Fibroblast of lung (primary cell): ENCODE data around the gene DNAH1. TPM values are rescaled to one million over a fixed set of nuclear protein-coding genes. Genes with fewer than 3 reads are reported as not detected.

Experiments used
- DNase-seq, 2 donors: peaks; one replicate each; pipeline versions ENCODE4 v3.0.0 to v3.0.0-alpha.2; 2010; ENCODE audit warnings: low read depth in 2 of 2
- H2AFZ ChIP-seq: 2 replicates; pipeline ENCODE4 v1.5.1; 2012; ENCODE audit warnings: low read length, control low read depth, inconsistent platforms
- H3K27ac ChIP-seq: 2 replicates; pipeline ENCODE4 v1.5.1; 2011; ENCODE audit warnings: low read length, control low read depth; ENCODE audit not compliant: insufficient read depth
- H3K27me3 ChIP-seq: 2 replicates; pipeline ENCODE4 v1.5.1; 2011; ENCODE audit warnings: mild to moderate bottlenecking, low read length; ENCODE audit not compliant: control insufficient read depth, insufficient read depth
- H3K36me3 ChIP-seq: 2 replicates; pipeline ENCODE4 v1.5.1; 2011; ENCODE audit warnings: low read length; ENCODE audit not compliant: control insufficient read depth, insufficient read depth
- H3K4me1 ChIP-seq: 2 replicates; pipeline ENCODE4 v1.5.1; 2011; ENCODE audit warnings: low read length; ENCODE audit not compliant: control insufficient read depth, insufficient read depth; ENCODE audit errors: extremely low read depth
- H3K4me2 ChIP-seq: 2 replicates; pipeline ENCODE4 v1.5.1; 2011; ENCODE audit warnings: low read length, control low read depth; ENCODE audit not compliant: insufficient read depth; ENCODE audit errors: extremely low read depth
- H3K4me3 ChIP-seq, 4 experiments: fragments of 200-600 bp in 1 of 4; sonication (generic) in 1 of 4; replicated peaks in 1 of 4; 2 replicates each; pipeline ENCODE4 v1.5.1; 2011 to 2016; ENCODE audit warnings: low read length in 4 of 4, low read depth in 3 of 4, mild to moderate bottlenecking in 3 of 4, control low read depth in 2 of 4, inconsistent platforms in 1 of 4, mixed read lengths in 1 of 4; ENCODE audit not compliant: insufficient read depth in 1 of 4; ENCODE audit errors: control extremely low read depth in 1 of 4
- H3K79me2 ChIP-seq: 2 replicates; pipeline ENCODE4 v1.5.1; 2012; ENCODE audit warnings: mild to moderate bottlenecking, low read length, inconsistent platforms; ENCODE audit not compliant: control insufficient read depth, insufficient read depth
- H3K9ac ChIP-seq: 2 replicates; pipeline ENCODE4 v1.5.1; 2011; ENCODE audit warnings: mild to moderate bottlenecking, low read length, control low read depth; ENCODE audit not compliant: insufficient read depth
- H3K9me3 ChIP-seq: 2 replicates; pipeline ENCODE4 v1.5.1; 2012; ENCODE audit warnings: low read depth, low read length; ENCODE audit not compliant: control insufficient read depth, insufficient read depth
- H4K20me1 ChIP-seq: 2 replicates; pipeline ENCODE4 v1.5.1; 2011; ENCODE audit warnings: low read length; ENCODE audit not compliant: control insufficient read depth, insufficient read depth; ENCODE audit errors: extremely low read depth
- CTCF ChIP-seq, 2 donors: IDR thresholded peaks in 1 of 2; conservative IDR thresholded peaks in 1 of 2; 1 replicate in 1 of 2; 2 replicates in 1 of 2; pipeline ENCODE4 v1.5.1; 2011 to 2012; ENCODE audit warnings: low read length in 2 of 2, control low read depth in 1 of 2, inconsistent platforms in 1 of 2, low read depth in 1 of 2, mild to moderate bottlenecking in 1 of 2
- EZH2 ChIP-seq: IDR thresholded peaks from 2 replicates; pipeline ENCODE4 v1.5.1; 2012; ENCODE audit warnings: low read length, control low read depth, mild to moderate bottlenecking; ENCODE audit errors: missing control alignments
- polyA plus RNA-seq, 2 donors: library from polyadenylated mRNA; depleted of rRNA in 1 of 2; stranded (reverse) in 1 of 2; unstranded in 1 of 2; fragments of >200 nt; gene quantifications; 2 replicates each; pipeline ENCODE4 v1.2.1, GENCODE V29; 2011 to 2012; ENCODE audit warnings: missing spikeins in 1 of 2
- total RNA-seq: library from RNA; depleted of rRNA; stranded (reverse); fragments of >200 nt; gene quantifications from 2 replicates; pipeline ENCODE4 v1.2.1, GENCODE V29; 2014

Gene DNAH1
- total and polyA plus RNA-seq, 2 donors (not counting 1 experiment from before 2014, with no cell fraction given): 1.9 to 3.0 TPM

GRCh38 chr3:52401551-52401950 is 85.4 kb downstream of the DNAH1 start:
- Histone ChIP-seq H3K9me3 (no peaks in the 10 kb centered on the region), H3K4me2 (no peak overlapping the region), H3K36me3 (peaks cover 38% of the 10 kb centered on the region), H3K27me3 (no peaks in the 10 kb centered on the region), H3K9ac (no peak overlapping the region), H4K20me1 (no peaks in the 10 kb centered on the region), H3K79me2 (no peaks in the 10 kb centered on the region), H3K4me1 (no peaks in the 10 kb centered on the region), H2AFZ (no peak overlapping the region), H3K27ac (no peak overlapping the region), H3K4me3 (no peak overlapping the region)
- no peak for DNase-seq
- no peak for TF ChIP-seq EZH2
- no peak for TF ChIP-seq CTCF (conservative IDR thresholded peaks at IDR 0.05 in 1 of 2, IDR thresholded peaks at IDR 0.05 in 1 of 2; ENCODE audit: low read depth in 1 of 2, low read length in 2 of 2)

- H3K4me2 ChIP-seq: no peak overlapping the region
- H4K20me1 ChIP-seq: no peaks in the 10 kb centered on the region
- no peak overlapping the region for H2AFZ ChIP-seq
- no peak overlapping the region for H3K4me3 ChIP-seq
- no peaks in the 10 kb centered on the region for H3K79me2 ChIP-seq
- TF ChIP-seq EZH2 (no peak), CTCF (conservative IDR thresholded peaks at IDR 0.05 in 1 of 2, IDR thresholded peaks at IDR 0.05 in 1 of 2; ENCODE audit: low read depth in 1 of 2, low read length in 2 of 2) (no peak)
- H3K27ac ChIP-seq: no peak overlapping the region
- H3K4me1 ChIP-seq: no peaks in the 10 kb centered on the region
- H3K9ac ChIP-seq: no peak overlapping the region
- H3K27me3 ChIP-seq: no peaks in the 10 kb centered on the region
- no peaks in the 10 kb centered on the region for H3K9me3 ChIP-seq
- H3K36me3 ChIP-seq: peaks cover 43% of the 10 kb centered on the region
- DNase-seq: no peak
Observed at GRCh38 chr3:52402101-52402521, 86.0 kb downstream of the DNAH1 start.

- Histone ChIP-seq H3K79me2 (peaks cover 1% of the 10 kb centered on the region), H3K4me3 (no peak overlapping the region), H3K4me2 (no peak overlapping the region), H3K36me3 (peaks cover 45% of the 10 kb centered on the region), H2AFZ (no peak overlapping the region), H3K9me3 (no peaks in the 10 kb centered on the region), H3K4me1 (no peaks in the 10 kb centered on the region), H4K20me1 (no peaks in the 10 kb centered on the region), H3K27ac (no peak overlapping the region), H3K9ac (no peak overlapping the region), H3K27me3 (no peaks in the 10 kb centered on the region)
- TF ChIP-seq EZH2 (no peak), CTCF (conservative IDR thresholded peaks at IDR 0.05 in 1 of 2, IDR thresholded peaks at IDR 0.05 in 1 of 2; ENCODE audit: low read depth in 1 of 2, low read length in 2 of 2) (no peak)
- no peak for DNase-seq
Observed at GRCh38 chr3:52402706-52403270, 86.7 kb downstream of the DNAH1 start.
